ENCODE data around the gene APOBEC3A.

APOBEC3A gene

DNA sequence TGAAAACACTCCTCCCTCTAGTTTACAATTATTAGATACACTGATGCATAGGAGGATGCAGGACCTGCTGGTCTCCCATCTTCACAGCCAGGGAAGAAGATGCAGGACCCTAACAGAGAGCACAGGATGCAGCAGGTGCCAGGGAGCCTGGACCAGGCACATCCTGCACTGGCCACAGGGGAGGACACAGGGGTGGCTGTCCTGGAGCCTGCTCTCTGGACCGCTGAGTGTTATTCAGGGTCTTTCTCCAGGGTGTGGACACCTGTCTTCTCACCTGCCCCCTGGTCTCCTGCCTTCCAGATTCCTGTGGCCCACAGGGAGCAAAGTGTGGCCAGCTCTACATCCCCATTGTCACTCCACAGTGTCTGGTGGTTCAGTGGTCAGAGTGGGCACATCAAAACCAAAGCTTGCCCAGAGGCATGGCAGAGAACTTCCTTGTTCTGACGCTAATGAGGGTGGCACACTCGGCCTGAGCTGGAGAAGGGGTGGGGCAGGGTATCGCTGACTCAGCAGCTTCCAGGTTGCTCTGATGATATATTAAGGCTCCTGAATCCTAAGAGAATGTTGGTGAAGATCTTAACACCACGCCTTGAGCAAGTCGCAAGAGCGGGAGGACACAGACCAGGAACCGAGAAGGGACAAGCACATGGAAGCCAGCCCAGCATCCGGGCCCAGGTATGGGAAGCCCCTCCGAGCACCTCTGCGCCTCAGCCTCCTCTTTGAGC is at the start of gene APOBEC3A:
Gene APOBEC3A (plus strand): TSS at position 564 of the 725 bp plus-strand sequence. CDS start 83 bp downstream, at position 647.
- no peak for DNase-seq (ENCODE audit: low read depth)

DNA sequence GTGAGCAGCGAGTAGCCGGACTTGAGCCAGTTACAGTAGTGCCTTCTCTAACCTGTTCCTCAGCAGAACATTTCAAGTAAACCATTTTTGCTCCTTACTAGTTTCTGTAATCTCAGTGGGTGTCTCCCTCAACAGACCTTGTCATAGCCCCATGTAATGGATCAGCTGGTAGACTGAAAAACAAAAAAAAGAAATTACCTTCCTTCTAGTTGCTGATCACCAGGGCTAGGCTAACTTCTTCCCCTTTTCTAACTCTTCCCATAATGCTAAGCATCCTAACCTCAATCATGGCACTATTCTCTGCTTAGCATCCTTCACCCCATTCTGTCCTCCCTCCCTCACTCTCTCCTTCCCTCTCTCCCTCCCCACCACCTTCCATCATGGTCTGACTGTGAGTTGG is 49.6 kb upstream of the APOBEC3A start:
- DNase-seq (ENCODE audit: low read depth): no peak

GRCh38 chr22:38911434-38911833 is 46.0 kb upstream of the APOBEC3A start:
- DNase-seq (ENCODE audit: low read depth): no peak

DNA sequence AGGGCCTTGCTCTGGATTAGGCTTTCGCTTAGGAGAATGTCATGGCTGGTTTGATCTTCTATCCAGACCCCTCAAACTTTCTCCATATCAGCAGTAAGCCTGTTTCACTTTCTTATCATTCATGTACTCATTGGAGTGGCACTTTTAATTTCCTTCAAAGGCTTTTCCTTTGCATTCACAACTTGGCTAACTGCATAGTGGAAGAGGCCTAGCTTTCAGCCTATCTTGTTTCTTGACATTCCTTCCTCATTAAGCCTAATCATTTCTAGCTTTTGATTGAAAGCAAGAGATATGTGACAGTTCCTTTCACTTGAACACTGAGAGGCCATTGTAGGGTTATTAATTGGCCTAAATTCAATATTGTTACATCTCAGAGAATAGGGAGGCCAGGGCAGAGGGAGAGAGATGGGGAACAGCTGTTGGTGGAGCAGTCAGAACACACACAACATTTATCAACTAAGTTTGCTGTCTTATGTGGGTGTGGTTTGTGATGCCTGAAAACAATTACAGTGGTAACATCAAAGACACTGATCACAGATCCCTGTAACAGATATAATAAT is 37.7 kb upstream of the APOBEC3A start:
- DNase-seq (ENCODE audit: low read depth): no peak

DNA sequence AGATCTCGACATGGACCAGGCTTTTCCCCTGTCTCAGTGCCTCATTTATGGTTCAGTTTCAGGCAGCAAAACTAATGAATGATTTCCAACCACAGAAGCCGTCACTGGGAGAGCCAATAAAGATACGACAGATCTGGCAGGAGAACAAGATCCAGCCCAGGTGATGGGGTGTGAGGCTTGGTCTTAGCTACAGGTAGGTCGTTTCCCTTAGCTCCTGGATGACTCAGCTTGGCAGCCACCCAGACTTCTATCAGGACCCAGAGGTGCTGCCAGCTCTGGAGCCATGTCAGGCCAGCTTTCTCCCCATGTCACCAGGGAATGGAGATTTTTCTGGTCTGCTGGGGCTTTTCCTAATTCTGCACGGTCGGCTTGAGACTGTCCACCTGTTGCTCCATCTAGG is 36.3 kb upstream of the APOBEC3A start:
- no peak for DNase-seq (ENCODE audit: low read depth)

DNA sequence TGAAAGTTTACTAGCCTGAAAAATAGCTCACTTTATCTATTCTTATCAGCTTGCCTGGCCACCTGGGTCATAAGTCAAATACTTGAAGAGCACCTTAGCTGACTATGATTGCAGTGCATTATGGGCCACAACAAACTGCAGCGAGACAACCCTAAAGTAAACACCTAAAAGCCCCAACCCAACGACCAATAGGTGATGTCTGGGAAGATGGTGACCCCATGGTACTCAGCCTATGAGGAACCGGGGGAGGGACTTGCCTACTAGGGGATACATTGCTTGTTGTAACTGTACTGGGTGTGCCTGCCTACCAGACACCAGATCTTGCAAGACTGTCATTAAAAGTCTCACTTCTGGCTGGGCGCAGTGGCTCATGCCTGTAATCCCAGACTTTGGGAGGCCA is 35.6 kb upstream of the APOBEC3A start:
- DNase-seq (ENCODE audit: low read depth): no peak

DNA sequence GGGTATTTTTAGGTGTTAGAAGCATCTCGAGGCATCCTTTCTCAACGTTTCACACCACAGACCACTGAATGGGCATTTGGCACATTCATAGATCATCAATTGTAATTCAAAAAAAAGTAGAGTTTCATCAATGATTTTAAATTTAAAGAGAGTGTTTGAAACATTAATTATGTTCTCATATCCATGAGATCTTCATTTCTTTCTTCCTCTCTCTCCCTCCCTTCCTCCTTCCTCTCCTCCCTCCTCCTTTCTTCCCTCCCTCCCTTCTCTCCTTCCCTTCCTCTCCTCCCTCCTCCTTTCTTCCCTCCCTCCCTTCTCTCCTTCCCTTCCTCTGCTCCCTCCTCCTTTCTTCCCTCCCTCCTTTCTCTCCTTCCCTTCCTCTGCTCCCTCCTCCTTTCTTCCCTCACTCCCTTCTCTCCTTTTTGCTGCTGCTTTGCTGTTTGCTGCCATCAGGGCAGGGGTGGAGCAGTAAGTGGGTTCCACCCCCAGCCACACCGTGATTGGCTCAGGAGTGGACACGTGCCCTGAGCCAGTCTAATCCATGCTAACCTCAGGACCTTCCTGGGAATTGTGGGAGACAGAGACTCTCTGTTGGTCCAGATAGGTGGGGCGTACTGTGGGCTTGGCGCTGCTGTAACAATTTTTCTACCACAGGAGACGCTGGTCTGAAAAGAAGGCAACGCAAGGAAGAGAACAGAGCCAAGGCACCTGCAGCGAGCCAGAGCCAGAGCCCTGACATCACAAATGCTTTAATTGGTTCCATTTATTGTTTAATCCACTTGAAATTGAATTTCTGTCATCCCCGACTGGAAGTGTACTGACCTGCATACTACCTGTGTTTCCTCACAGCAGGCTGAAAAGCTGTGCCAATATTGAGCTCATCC is 33.7 kb upstream of the APOBEC3A start:
- DNase-seq (ENCODE audit: low read depth): no peak

DNA sequence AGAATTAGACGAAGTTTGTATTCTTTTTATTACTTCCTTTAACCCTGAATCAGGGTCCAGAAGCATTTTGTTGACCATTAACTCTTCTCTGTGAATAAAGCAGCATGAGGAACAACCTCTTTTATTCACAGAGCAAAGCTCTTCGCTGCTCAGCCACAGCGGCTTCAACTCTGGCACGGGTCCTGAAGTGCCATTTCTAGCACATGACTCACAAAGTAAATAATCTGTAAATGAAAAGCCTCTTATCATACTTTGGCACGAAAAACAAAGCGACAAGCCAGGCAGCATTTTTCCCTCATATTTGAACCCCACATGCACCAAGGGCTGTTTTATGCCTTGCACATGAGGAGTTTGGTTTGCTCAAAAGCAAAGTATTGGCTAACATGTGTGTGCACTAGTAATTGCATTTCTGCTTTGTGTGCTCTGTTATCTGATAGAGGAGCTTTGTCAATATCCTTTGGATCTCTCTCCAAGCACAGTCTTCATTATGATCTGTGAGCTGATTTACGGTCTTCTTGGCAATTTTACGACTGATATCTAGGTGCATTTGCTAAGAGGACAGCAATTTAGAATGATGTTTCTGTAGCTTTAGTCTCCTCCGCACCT is 33.0 kb upstream of the APOBEC3A start:
- no peak for DNase-seq (ENCODE audit: low read depth)

DNA sequence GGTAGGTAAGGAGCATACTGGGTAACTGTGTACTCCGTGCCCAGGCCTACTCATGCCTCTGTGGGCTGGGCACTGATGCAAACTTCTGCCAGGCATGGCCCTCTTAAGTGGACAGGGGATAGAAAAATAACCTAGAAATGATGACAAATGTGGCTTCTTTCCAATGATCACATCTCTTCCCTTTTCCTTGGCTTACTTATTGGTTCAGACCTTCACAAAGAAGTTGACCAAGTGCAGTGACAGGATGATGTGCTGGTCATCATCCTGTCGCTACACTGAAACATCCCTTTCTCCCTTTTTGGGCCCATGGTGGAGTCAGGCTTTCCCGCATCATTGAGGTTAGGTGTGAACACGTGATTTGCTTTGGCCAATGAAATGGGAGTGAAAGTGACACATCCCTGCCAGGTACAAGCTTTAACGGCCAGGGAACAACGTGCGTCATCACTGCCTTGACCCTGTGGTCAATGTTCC is 31.8 kb upstream of the APOBEC3A start:
- no peak for DNase-seq (ENCODE audit: low read depth)

GRCh38 chr22:38927033-38927781 is 30.2 kb upstream of the APOBEC3A start:
- no peak for DNase-seq (ENCODE audit: low read depth)

DNA sequence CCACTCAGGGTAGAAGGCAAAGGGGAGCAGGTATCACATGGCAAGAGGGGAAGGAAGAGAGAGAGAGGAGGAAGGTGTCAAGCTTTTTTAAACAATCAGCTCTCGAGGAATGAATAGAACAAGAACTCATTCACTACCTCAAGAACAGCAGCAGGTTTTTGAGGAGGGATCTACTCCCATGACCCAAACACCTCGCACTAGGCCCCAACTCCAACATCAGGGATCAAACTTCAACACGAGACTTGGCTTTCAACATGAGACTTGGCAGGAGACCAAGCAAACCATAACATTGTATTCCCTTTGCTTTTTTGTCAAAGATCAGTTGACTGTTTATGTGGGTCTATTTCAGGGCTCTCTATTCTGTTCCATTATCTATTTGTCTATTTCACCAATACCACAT is 26.9 kb upstream of the APOBEC3A start:
- no peak for DNase-seq (ENCODE audit: low read depth)

DNA sequence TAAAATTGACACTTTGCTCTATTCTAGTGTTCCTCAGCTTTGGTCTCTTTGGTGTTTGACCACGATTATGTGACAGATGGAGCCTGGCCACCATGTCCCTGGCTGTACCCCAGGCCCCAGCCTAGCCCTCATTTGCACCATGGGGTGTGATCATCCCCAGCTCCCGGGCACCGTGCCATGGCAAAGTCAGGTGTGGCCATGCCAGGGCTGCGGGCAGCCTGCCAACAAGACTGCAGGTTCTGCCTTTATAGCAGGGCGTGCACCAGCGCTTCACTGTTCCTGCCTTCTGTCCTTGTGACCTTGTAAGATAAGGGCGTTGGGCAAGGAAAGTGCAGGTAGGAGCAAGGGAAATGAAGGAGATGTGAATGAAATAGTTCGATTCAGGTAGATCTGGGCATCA is 22.4 kb upstream of the APOBEC3A start:
- no peak for DNase-seq (ENCODE audit: low read depth)

- no peak for DNase-seq (ENCODE audit: low read depth)
These were observed 21.8 kb upstream of the APOBEC3A start for GRCh38 chr22:38935616-38936015.

GRCh38 chr22:38936562-38936961 is 20.8 kb upstream of the APOBEC3A start:
- DNase-seq (ENCODE audit: low read depth): no peak

GRCh38 chr22:38937036-38937435 is 20.4 kb upstream of the APOBEC3A start:
- no peak for DNase-seq (ENCODE audit: low read depth)

DNA sequence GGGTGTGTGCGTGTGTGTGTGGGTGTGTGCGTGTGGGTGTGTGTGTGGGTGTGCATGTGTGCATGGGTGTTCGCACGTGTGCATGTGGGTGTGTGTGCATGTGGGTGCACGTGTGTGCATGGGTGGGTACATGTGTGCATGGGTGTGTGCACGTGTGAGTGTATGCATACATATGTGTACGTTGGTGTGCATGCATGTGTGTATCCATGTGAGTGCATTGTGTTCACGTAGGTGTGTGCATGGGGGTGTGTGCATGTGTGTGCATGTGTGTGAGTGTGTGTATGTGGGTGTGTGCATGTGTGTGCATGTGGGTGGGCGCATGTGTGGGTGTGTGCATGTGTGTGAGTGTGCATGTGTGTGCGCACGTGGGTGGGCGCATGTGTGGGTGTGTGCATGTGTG is 19.9 kb upstream of the APOBEC3A start:
- no peak for DNase-seq (ENCODE audit: low read depth)

- DNase-seq (ENCODE audit: low read depth): no peak
These were observed 19.2 kb upstream of the APOBEC3A start for GRCh38 chr22:38938221-38938620.

DNA sequence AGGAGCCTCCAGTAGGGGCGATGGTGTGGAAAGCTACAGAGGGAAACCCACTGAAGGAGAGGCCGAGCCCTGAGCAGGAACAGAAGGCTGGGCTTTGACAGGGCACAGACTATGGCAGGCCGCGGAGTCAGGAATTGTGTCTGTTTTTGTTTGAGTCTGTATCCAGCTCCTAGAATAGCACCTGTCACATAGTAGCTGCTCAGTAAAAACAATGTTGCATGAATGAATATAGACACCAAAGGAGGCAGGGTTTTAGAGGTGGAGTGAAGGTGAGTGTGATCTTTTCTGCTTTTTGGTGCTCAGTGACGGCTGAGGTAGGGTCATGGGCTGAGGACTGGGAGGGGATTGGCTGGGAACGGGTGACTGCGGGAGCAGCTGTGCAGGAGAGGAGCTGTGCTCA is 18.5 kb upstream of the APOBEC3A start:
- no peak for DNase-seq (ENCODE audit: low read depth)

- no peak for DNase-seq (ENCODE audit: low read depth)
These were observed 16.5 kb upstream of the APOBEC3A start for GRCh38 chr22:38940811-38941384.

- no peak for DNase-seq (ENCODE audit: low read depth)
These were observed 15.9 kb upstream of the APOBEC3A start for GRCh38 chr22:38941488-38941987.

- no peak for DNase-seq (ENCODE audit: low read depth)
These were observed 14.7 kb upstream of the APOBEC3A start for GRCh38 chr22:38942702-38943101.
